Colonic mucosa (tissue), 4 donors: ENCODE measurements around the gene SLC49A3. TPM values are rescaled to one million over a fixed set of nuclear protein-coding genes. Genes with fewer than 3 reads are reported as not detected.

Experiments used
- DNase-seq: peaks from one replicate; pipeline ENCODE4 v3.0.0-alpha.2; 2020
- H3K27ac ChIP-seq: fragments of 200-600 bp; one replicate; pipeline ENCODE4 v1.8.0; 2021
- H3K27me3 ChIP-seq: fragments of 200-600 bp; one replicate; pipeline ENCODE4 v1.8.0; 2021
- H3K36me3 ChIP-seq: fragments of 200-600 bp; one replicate; pipeline ENCODE4 v1.8.0; 2021
- H3K4me1 ChIP-seq: fragments of 200-600 bp; one replicate; pipeline ENCODE4 v1.8.0; 2021; ENCODE audit warnings: mild to moderate bottlenecking
- H3K4me3 ChIP-seq: fragments of 200-600 bp; one replicate; pipeline ENCODE4 v1.8.0; 2021
- H3K9ac ChIP-seq, 2 donors: one replicate each; pipeline ENCODE4 v1.7.0; 2013; ENCODE audit warnings: control low read depth in 2 of 2, low read depth in 2 of 2, low read length in 2 of 2
- H3K9me3 ChIP-seq: fragments of 200-600 bp; one replicate; pipeline ENCODE4 v1.8.0; 2021
- CTCF ChIP-seq: fragments of 200-600 bp; IDR thresholded peaks from one replicate; pipeline ENCODE4 v1.8.0; 2022; ENCODE audit warnings: antibody characterized with exemption, mild to moderate bottlenecking
- intact Hi-C: fragments of 100-400 bp; cut with DNase I; formaldehyde crosslinking; loops from one replicate; pipeline ENCODE4 v1.14.1; 2022
- total RNA-seq, 2 donors: library from RNA; stranded (reverse); fragmentation: NEBNext Ultra II Directional in 1 of 2; extraction: Animal tissue kit (Norgen Biotek cat#: 25700) in 1 of 2; gene quantifications; one replicate each; pipeline ENCODE4 v1.2.1, GENCODE V29; 2021
- donor health status: healthy.
- donor health status: DM: no; HTN: no; CAD: no.
- donor health status: DM: no; HTN: no; CAD: no.

Gene SLC49A3
- total RNA-seq, 2 donors from 2014 or later = 7.1 to 8.4 TPM

- DNase-seq = no peak
Observed at GRCh38 chr4:633406-633805, 55.5 kb downstream of the SLC49A3 start.

GRCh38 chr4:632926-633325, 56.0 kb downstream of the SLC49A3 start:
- H3K9ac ChIP-seq = no peak overlapping the region
- DNase-seq = no peak
- TF ChIP-seq CTCF = no peak
- H3K27ac ChIP-seq = no peak overlapping the region
- H3K4me1 ChIP-seq = no peaks in the 10 kb centered on the region
- no peaks in the 10 kb centered on the region for H3K36me3 ChIP-seq
- no peak overlapping the region for H3K4me3 ChIP-seq
- intact Hi-C loops = no loop called here
- H3K27me3 ChIP-seq = no peaks in the 10 kb centered on the region
- no peaks in the 10 kb centered on the region for H3K9me3 ChIP-seq

More at GRCh38 chr4:633406-633805, 55.5 kb downstream of the SLC49A3 start:
- Histone ChIP-seq H3K4me1 (no peaks in the 10 kb centered on the region), H3K27me3 (no peaks in the 10 kb centered on the region), H3K9ac (no peak overlapping the region), H3K4me3 (no peak overlapping the region), H3K27ac (no peak overlapping the region), H3K9me3 (no peaks in the 10 kb centered on the region), H3K36me3 (no peaks in the 10 kb centered on the region)
- intact Hi-C loops = no loop called here
- no peak for TF ChIP-seq CTCF

GRCh38 chr4:632196-632790, 56.7 kb downstream of the SLC49A3 start:
- H3K9ac ChIP-seq = no peak overlapping the region
- no peaks in the 10 kb centered on the region for H3K9me3 ChIP-seq
- intact Hi-C loops = no loop called here
- TF ChIP-seq CTCF = no peak
- no peaks in the 10 kb centered on the region for H3K36me3 ChIP-seq
- DNase-seq = no peak
- no peak overlapping the region for H3K4me3 ChIP-seq
- H3K4me1 ChIP-seq = no peaks in the 10 kb centered on the region
- H3K27ac ChIP-seq = no peak overlapping the region
- H3K27me3 ChIP-seq = no peaks in the 10 kb centered on the region

Other genes with a start within 250 kb of the SLC49A3 start
- gene ZNF721, start 190.0 kb downstream of the SLC49A3 start, total RNA-seq = 10 to 100 TPM; 20.9 to 24.3 TPM
- 10 to 100 TPM; 44.8 to 45.3 TPM for gene PIGG, start 189.9 kb downstream of the SLC49A3 start, total RNA-seq
- not detected for gene TMEM271, start 112.9 kb downstream of the SLC49A3 start, total RNA-seq
- gene PDE6B, start 63.6 kb downstream of the SLC49A3 start, total RNA-seq = 1 to 10 TPM; 1.2 to 2.3 TPM
- gene ATP5ME, start 14.9 kb downstream of the SLC49A3 start, total RNA-seq = 100 to 1,000 TPM; 416 to 553 TPM
- gene MYL5, start 14.6 kb downstream of the SLC49A3 start, total RNA-seq = 10 to 100 TPM; 17.3 to 53.6 TPM
- gene PCGF3, start 16.7 kb upstream of the SLC49A3 start, total RNA-seq = 10 to 100 TPM; 50.8 to 53.2 TPM
- gene CPLX1, start 137.0 kb upstream of the SLC49A3 start, total RNA-seq = 10 to 100 TPM in 1 of 2 donors, 1 to 10 TPM in 1; 2.7 to 16.5 TPM
- gene GAK, start 243.2 kb upstream of the SLC49A3 start, total RNA-seq = 100 to 1,000 TPM; 198 to 266 TPM
- gene TMEM175, start 243.3 kb upstream of the SLC49A3 start, total RNA-seq = 10 to 100 TPM; 17.7 to 30.2 TPM